KOPT-K1 (cell line): ENCODE results near the gene OGG1.
"Not testable (repeated sequence)": the region's sequence is repeated elsewhere in the genome, so short reads cannot be mapped to it uniquely, and the experiment has no call there.

ENCODE experiments used
- H3K27ac ChIP-seq: fragments of 200-600 bp; sonication (generic); 2 replicates; pipeline ENCODE4 v1.5.1; 2016; ENCODE audit warnings: antibody characterized with exemption, mild to moderate bottlenecking, low read depth, low read length; ENCODE audit not compliant: poor library complexity, severe bottlenecking
- H3K36me3 ChIP-seq: fragments of 200-600 bp; sonication (generic); 2 replicates; pipeline ENCODE4 v1.5.1; 2017; ENCODE audit warnings: antibody characterized with exemption, mild to moderate bottlenecking, low read length, moderate library complexity; ENCODE audit not compliant: insufficient read depth
- H3K9me3 ChIP-seq: fragments of 200-600 bp; sonication (generic); 2 replicates; pipeline ENCODE4 v1.5.1; 2017; ENCODE audit warnings: antibody characterized with exemption, low read length, mild to moderate bottlenecking; ENCODE audit not compliant: insufficient read depth, poor library complexity, severe bottlenecking

OGG1 gene

GRCh38 chr3:9767418-9767817 lies 17.7 kb downstream of the OGG1 start:
- Histone ChIP-seq H3K9me3 (no peaks in the 10 kb centered on the region), H3K36me3 (no peaks in the 10 kb centered on the region), H3K27ac (no peak overlapping the region)

- Histone ChIP-seq H3K36me3 (no peaks in the 10 kb centered on the region), H3K9me3 (no peaks in the 10 kb centered on the region), H3K27ac (no peak overlapping the region)
Measured at GRCh38 chr3:9768141-9768775, 18.5 kb downstream of the OGG1 start.

GRCh38 chr3:9769012-9769411 lies 19.3 kb downstream of the OGG1 start:
- Histone ChIP-seq H3K36me3 (no peaks in the 10 kb centered on the region), H3K27ac (no peak overlapping the region), H3K9me3 (no peaks in the 10 kb centered on the region)

GRCh38 chr3:9769426-9770275 lies 19.9 kb downstream of the OGG1 start, which contains the start of gene CAMK1:
Gene CAMK1 (minus strand): TSS chr3:9769947. CDS start chr3:9767749, 2,198 bp downstream.
- Histone ChIP-seq H3K36me3 (no peaks in the 10 kb centered on the region), H3K27ac (no peak within 1 kb of the TSS), H3K9me3 (no peaks in the 10 kb centered on the region)

GRCh38 chr3:9770276-9770812 lies 20.6 kb downstream of the OGG1 start:
- H3K27ac ChIP-seq, result no peak overlapping the region

GRCh38 chr3:9771007-9771406 lies 21.3 kb downstream of the OGG1 start:
- H3K9me3 ChIP-seq, H3K36me3 ChIP-seq, H3K27ac ChIP-seq: not testable (repeated sequence)

More at GRCh38 chr3:9770276-9770812, 20.6 kb downstream of the OGG1 start:
- H3K36me3 ChIP-seq, result no peaks in the 10 kb centered on the region
- H3K9me3 ChIP-seq, result no peaks in the 10 kb centered on the region

GRCh38 chr3:9776896-9777693 lies 27.3 kb downstream of the OGG1 start:
- H3K27ac ChIP-seq, result no peak overlapping the region
- H3K36me3 ChIP-seq, result peaks cover 12% of the 10 kb centered on the region
- H3K9me3 ChIP-seq, result no peaks in the 10 kb centered on the region

- H3K36me3 ChIP-seq, result peaks cover 17% of the 10 kb centered on the region
- no peaks in the 10 kb centered on the region for H3K9me3 ChIP-seq
- no peak overlapping the region for H3K27ac ChIP-seq
Measured at GRCh38 chr3:9777694-9778021, 27.9 kb downstream of the OGG1 start.

- Histone ChIP-seq H3K36me3 (peaks cover 23% of the 10 kb centered on the region), H3K27ac (no peak overlapping the region), H3K9me3 (no peaks in the 10 kb centered on the region)
Measured at GRCh38 chr3:9778143-9779074, 28.7 kb downstream of the OGG1 start.

GRCh38 chr3:9779075-9779593 lies 29.4 kb downstream of the OGG1 start:
- Histone ChIP-seq H3K27ac (no peak overlapping the region), H3K9me3 (no peaks in the 10 kb centered on the region)

GRCh38 chr3:9779721-9780457 lies 30.1 kb downstream of the OGG1 start:
- Histone ChIP-seq H3K9me3 (no peaks in the 10 kb centered on the region), H3K36me3 (peaks cover 33% of the 10 kb centered on the region), H3K27ac (peak overlapping the region; percentile 6)

More at GRCh38 chr3:9779075-9779593, 29.4 kb downstream of the OGG1 start:
- H3K36me3 ChIP-seq, result peaks cover 30% of the 10 kb centered on the region

- no peaks in the 10 kb centered on the region for H3K9me3 ChIP-seq
- peak overlapping the region; percentile 6 for H3K27ac ChIP-seq
- peaks cover 38% of the 10 kb centered on the region for H3K36me3 ChIP-seq
Measured at GRCh38 chr3:9780458-9780812, 30.7 kb downstream of the OGG1 start.

- peaks cover 43% of the 10 kb centered on the region for H3K36me3 ChIP-seq
- no peaks in the 10 kb centered on the region for H3K9me3 ChIP-seq
- no peak overlapping the region for H3K27ac ChIP-seq
Measured at GRCh38 chr3:9780910-9781309, 31.2 kb downstream of the OGG1 start.
